ENCODE data around the gene CDK5RAP2.

CDK5RAP2 gene

DNA sequence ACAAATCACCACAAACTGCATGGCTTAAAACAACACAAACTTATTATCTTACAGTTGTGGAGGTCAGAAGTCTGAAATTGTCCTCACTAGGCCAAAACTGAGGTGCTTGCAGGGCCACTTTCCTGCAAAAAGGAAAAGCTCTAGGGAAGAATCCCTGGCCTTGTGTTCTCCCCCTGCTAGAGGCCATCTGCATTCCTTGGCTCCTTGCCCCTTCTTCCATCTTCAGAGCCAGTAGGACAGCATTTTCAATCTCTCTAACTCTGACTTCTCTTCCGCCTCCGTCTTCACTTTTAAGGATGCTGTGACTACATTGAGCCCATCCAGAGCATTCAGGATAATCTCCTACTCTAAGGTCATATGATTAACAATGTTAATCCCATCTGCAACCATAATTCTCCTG lies 236.6 kb downstream of the CDK5RAP2 start:
- TF ChIP-seq, protein P1, sequence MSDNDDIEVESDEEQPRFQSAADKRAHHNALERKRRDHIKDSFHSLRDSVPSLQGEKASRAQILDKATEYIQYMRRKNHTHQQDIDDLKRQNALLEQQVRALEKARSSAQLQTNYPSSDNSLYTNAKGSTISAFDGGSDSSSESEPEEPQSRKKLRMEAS (IDR thresholded peaks at IDR 0.05; ENCODE audit: low read depth, low read length): no peak
- TF ChIP-seq MYC (IDR thresholded peaks at IDR 0.05; ENCODE audit: low read depth, low read length) (no peak), POLR2A (IDR thresholded peaks at IDR 0.05; ENCODE audit: extremely low read depth, insufficient read length) (no peak)
- TF ChIP-seq, protein P2, sequence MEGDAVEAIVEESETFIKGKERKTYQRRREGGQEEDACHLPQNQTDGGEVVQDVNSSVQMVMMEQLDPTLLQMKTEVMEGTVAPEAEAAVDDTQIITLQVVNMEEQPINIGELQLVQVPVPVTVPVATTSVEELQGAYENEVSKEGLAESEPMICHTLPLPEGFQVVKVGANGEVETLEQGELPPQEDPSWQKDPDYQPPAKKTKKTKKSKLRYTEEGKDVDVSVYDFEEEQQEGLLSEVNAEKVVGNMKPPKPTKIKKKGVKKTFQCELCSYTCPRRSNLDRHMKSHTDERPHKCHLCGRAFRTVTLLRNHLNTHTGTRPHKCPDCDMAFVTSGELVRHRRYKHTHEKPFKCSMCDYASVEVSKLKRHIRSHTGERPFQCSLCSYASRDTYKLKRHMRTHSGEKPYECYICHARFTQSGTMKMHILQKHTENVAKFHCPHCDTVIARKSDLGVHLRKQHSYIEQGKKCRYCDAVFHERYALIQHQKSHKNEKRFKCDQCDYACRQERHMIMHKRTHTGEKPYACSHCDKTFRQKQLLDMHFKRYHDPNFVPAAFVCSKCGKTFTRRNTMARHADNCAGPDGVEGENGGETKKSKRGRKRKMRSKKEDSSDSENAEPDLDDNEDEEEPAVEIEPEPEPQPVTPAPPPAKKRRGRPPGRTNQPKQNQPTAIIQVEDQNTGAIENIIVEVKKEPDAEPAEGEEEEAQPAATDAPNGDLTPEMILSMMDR (IDR thresholded peaks at IDR 0.05; ENCODE audit: low read depth, low read length): no peak
- no peak overlapping the region for H3K4me3 ChIP-seq (ENCODE audit: low read depth, low read length)
- no peak for DNase-seq (ENCODE audit: low read depth)

Data from NB4 (cell line).